ENCODE results near the gene SELENOS. TPM values are rescaled to one million over a fixed set of nuclear protein-coding genes. Genes with fewer than 3 reads are reported as not detected.
A peak's percentile ranks its signal among the peaks of the same experiment; 100 is the strongest.

SELENOS gene
- total RNA-seq, 2 experiments from 2014 or later: 18.8 to 21.6 TPM

- Mint-ChIP-seq H3K4me1 (ENCODE audit: low read depth) (peaks cover 13% of the 10 kb centered on the region), H3K27ac (no peak overlapping the region), H3K4me3 (no peak overlapping the region), H3K27me3 (no peaks in the 10 kb centered on the region), H3K36me3 (ENCODE audit: low read depth) (no peaks in the 10 kb centered on the region), H3K9me3 (no peaks in the 10 kb centered on the region)
- intact Hi-C loops (cut with micrococcal nuclease): loop anchor here (10.0 kb wide), 1 partner anchor 170 kb away; no protein-coding TSS in a partner anchor
- no peak for ATAC-seq
- DNase-seq: no peak
- no peak for TF ChIP-seq CTCF (IDR thresholded peaks at IDR 0.05)
- POLR2A ChIA-PET: no interaction called here
- CTCF ChIA-PET: no interaction called here
These were observed 47.4 kb upstream of the SELENOS start for GRCh38 chr15:101324524-101325177.

GRCh38 chr15:101323793-101324523 is 46.7 kb upstream of the SELENOS start:
- CTCF ChIA-PET: no interaction called here
- Mint-ChIP-seq H3K27me3 (no peaks in the 10 kb centered on the region), H3K27ac (no peak overlapping the region), H3K4me3 (no peak overlapping the region), H3K9me3 (no peaks in the 10 kb centered on the region), H3K4me1 (ENCODE audit: low read depth) (peaks cover 14% of the 10 kb centered on the region), H3K36me3 (ENCODE audit: low read depth) (no peaks in the 10 kb centered on the region)
- no peak for ATAC-seq
- no peak for DNase-seq
- intact Hi-C loops (cut with micrococcal nuclease): loop anchor here (10.0 kb wide), 1 partner anchor 171 kb away; no protein-coding TSS in a partner anchor
- POLR2A ChIA-PET: no interaction called here
- TF ChIP-seq CTCF (IDR thresholded peaks at IDR 0.05): no peak

GRCh38 chr15:101322854-101323477 is 45.7 kb upstream of the SELENOS start:
- H3K9me3 Mint-ChIP-seq: no peaks in the 10 kb centered on the region
- peak; percentile 42 for DNase-seq
- TF ChIP-seq CTCF (IDR thresholded peaks at IDR 0.05): no peak
- CTCF ChIA-PET: interaction anchor here (3.3 kb wide), 1 partner anchor 11 kb away, joined by 46 read pairs; no protein-coding TSS in a partner anchor
- H3K27me3 Mint-ChIP-seq: no peaks in the 10 kb centered on the region
- ATAC-seq: no peak
- H3K36me3 Mint-ChIP-seq (ENCODE audit: low read depth): no peaks in the 10 kb centered on the region
- intact Hi-C loops (cut with micrococcal nuclease): loop anchor here (10.0 kb wide), 1 partner anchor 172 kb away; no protein-coding TSS in a partner anchor
- no peak overlapping the region for H3K4me3 Mint-ChIP-seq
- H3K27ac Mint-ChIP-seq: no peak overlapping the region
- peaks cover 14% of the 10 kb centered on the region for H3K4me1 Mint-ChIP-seq (ENCODE audit: low read depth)
- POLR2A ChIA-PET: no interaction called here

GRCh38 chr15:101322016-101322695 is 44.9 kb upstream of the SELENOS start:
- Mint-ChIP-seq H3K4me1 (ENCODE audit: low read depth) (peaks cover 14% of the 10 kb centered on the region), H3K4me3 (no peak overlapping the region), H3K9me3 (no peaks in the 10 kb centered on the region), H3K27me3 (no peaks in the 10 kb centered on the region), H3K36me3 (ENCODE audit: low read depth) (no peaks in the 10 kb centered on the region), H3K27ac (no peak overlapping the region)
- ChIA-PET CTCF (interaction anchor here (1.3 to 6.9 kb wide), 6 partner anchors 12 to 179 kb away, joined by 3 to 50 read pairs (median 18); partner anchors contain the start of gene SNRPA1), POLR2A (interaction anchor here (0.8 kb wide), 1 partner anchor 12 kb away, joined by 4 read pairs; no protein-coding TSS in a partner anchor)
- no peak for DNase-seq
- intact Hi-C loops (cut with micrococcal nuclease): loop anchor here (10.0 kb wide), 1 partner anchor 173 kb away; no protein-coding TSS in a partner anchor
- no peak for ATAC-seq
- no peak for TF ChIP-seq CTCF (IDR thresholded peaks at IDR 0.05)
